SK-N-SH treated with all-trans-retinoic acid at 6 μM for 48 hours (cell line): Measurements from ENCODE around the gene SMIM14.
"Not testable (repeated sequence)": the region's sequence is repeated elsewhere in the genome, so short reads cannot be mapped to it uniquely, and the experiment has no call there.

Source experiments
- CSRNP3 ChIP-seq: fragments of 250-450 bp; sonication (Bioruptor Pico); IDR thresholded peaks from 2 replicates; pipeline ENCODE4 v1.5.1; 2021; ENCODE audit warnings: mild to moderate bottlenecking, moderate library complexity
- ISL1 ChIP-seq: fragments of 250-450 bp; sonication (Bioruptor Pico); IDR thresholded peaks from 2 replicates; pipeline ENCODE4 v2.1.2; 2022; ENCODE audit warnings: mild to moderate bottlenecking, moderate library complexity
- PATZ1 ChIP-seq: fragments of 250-450 bp; sonication (Bioruptor Pico); IDR thresholded peaks from 2 replicates; pipeline ENCODE4 v1.8.0; 2020; ENCODE audit warnings: mild to moderate bottlenecking, moderate library complexity, borderline replicate concordance
- PPARA ChIP-seq: fragments of 250-450 bp; sonication (Bioruptor Pico); IDR thresholded peaks from 2 replicates; pipeline ENCODE4 v1.5.0; 2020; ENCODE audit warnings: mild to moderate bottlenecking, borderline replicate concordance
- RARB ChIP-seq: fragments of 250-450 bp; sonication (Bioruptor Pico); IDR thresholded peaks from 2 replicates; pipeline ENCODE4 v1.8.0; 2021; ENCODE audit warnings: mild to moderate bottlenecking, moderate library complexity
- ZC3H10 ChIP-seq: fragments of 250-450 bp; sonication (Bioruptor Pico); IDR thresholded peaks from 2 replicates; pipeline ENCODE4 v1.5.1; 2021; ENCODE audit warnings: mild to moderate bottlenecking, moderate library complexity
- ZFP3 ChIP-seq: fragments of 250-450 bp; sonication (Bioruptor Pico); IDR thresholded peaks from 2 replicates; pipeline ENCODE4 v1.5.0; 2020; ENCODE audit warnings: mild to moderate bottlenecking, moderate library complexity
- ZFP30 ChIP-seq: fragments of 450-650 bp; formaldehyde crosslinking; IDR thresholded peaks from 2 replicates; pipeline ENCODE4 v1.5.0; 2022; ENCODE audit warnings: mild to moderate bottlenecking, moderate library complexity
- ZNF70 ChIP-seq: fragments of 450-650 bp; formaldehyde crosslinking; IDR thresholded peaks from 2 replicates; pipeline ENCODE4 v1.5.0; 2020; ENCODE audit warnings: mild to moderate bottlenecking, moderate library complexity
- ZNF8 ChIP-seq: fragments of 450-650 bp; formaldehyde crosslinking; IDR thresholded peaks from 2 replicates; pipeline ENCODE4 v1.5.0; 2020; ENCODE audit warnings: mild to moderate bottlenecking, moderate library complexity

GRCh38 chr4:39651586-39651985 lies 12.9 kb upstream of the SMIM14 start:
- TF ChIP-seq PPARA (CRISPR knock-in tag); ZFP3; ZFP30 (CRISPR knock-in tag); ZC3H10 (CRISPR knock-in tag); RARB (CRISPR knock-in tag); PATZ1 (CRISPR knock-in tag); ZNF70; CSRNP3 (CRISPR knock-in tag); ISL1 (CRISPR knock-in tag); ZNF8 (CRISPR knock-in tag): not testable (repeated sequence)
